Liver (tissue), 3 donors: ENCODE results near the gene LSAMP.

Experiments used
- CTCF ChIP-seq: fragments of 150-350 bp; IDR thresholded peaks from 2 replicates; pipeline ENCODE4 v1.5.1; 2017; ENCODE audit warnings: improper control_type of control experiment, low read depth, low read length; ENCODE audit not compliant: missing input control
- JUND ChIP-seq, 2 donors: IDR thresholded peaks; 2 replicates each; pipeline ENCODE4 v1.6.1; 2016; ENCODE audit warnings: antibody characterized with exemption in 2 of 2
- NR2F2 ChIP-seq: IDR thresholded peaks from 2 replicates; pipeline ENCODE4 v1.6.1; 2016; ENCODE audit warnings: antibody characterized with exemption
- YY1 ChIP-seq: IDR thresholded peaks from 2 replicates; pipeline ENCODE4 v1.6.1; 2016; ENCODE audit warnings: antibody characterized with exemption, mild to moderate bottlenecking
- TF ChIP-seq, protein P1 (sequence below): IDR thresholded peaks from 2 replicates; pipeline ENCODE4 v1.6.1; 2016; ENCODE audit warnings: antibody characterized with exemption
- TF ChIP-seq, protein P2 (sequence below): IDR thresholded peaks from 2 replicates; pipeline ENCODE4 v1.6.1; 2016; ENCODE audit warnings: antibody characterized with exemption, mild to moderate bottlenecking
- donor health status: healthy.
- donor health status: healthy.

GRCh38 chr3:116339441-116340028 is 105.8 kb downstream of the LSAMP start:
- TF ChIP-seq, protein P1, sequence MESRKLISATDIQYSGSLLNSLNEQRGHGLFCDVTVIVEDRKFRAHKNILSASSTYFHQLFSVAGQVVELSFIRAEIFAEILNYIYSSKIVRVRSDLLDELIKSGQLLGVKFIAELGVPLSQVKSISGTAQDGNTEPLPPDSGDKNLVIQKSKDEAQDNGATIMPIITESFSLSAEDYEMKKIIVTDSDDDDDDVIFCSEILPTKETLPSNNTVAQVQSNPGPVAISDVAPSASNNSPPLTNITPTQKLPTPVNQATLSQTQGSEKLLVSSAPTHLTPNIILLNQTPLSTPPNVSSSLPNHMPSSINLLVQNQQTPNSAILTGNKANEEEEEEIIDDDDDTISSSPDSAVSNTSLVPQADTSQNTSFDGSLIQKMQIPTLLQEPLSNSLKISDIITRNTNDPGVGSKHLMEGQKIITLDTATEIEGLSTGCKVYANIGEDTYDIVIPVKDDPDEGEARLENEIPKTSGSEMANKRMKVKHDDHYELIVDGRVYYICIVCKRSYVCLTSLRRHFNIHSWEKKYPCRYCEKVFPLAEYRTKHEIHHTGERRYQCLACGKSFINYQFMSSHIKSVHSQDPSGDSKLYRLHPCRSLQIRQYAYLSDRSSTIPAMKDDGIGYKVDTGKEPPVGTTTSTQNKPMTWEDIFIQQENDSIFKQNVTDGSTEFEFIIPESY, result no peak
- TF ChIP-seq CTCF, result no peak
- TF ChIP-seq YY1, result no peak
- TF ChIP-seq, protein P2, sequence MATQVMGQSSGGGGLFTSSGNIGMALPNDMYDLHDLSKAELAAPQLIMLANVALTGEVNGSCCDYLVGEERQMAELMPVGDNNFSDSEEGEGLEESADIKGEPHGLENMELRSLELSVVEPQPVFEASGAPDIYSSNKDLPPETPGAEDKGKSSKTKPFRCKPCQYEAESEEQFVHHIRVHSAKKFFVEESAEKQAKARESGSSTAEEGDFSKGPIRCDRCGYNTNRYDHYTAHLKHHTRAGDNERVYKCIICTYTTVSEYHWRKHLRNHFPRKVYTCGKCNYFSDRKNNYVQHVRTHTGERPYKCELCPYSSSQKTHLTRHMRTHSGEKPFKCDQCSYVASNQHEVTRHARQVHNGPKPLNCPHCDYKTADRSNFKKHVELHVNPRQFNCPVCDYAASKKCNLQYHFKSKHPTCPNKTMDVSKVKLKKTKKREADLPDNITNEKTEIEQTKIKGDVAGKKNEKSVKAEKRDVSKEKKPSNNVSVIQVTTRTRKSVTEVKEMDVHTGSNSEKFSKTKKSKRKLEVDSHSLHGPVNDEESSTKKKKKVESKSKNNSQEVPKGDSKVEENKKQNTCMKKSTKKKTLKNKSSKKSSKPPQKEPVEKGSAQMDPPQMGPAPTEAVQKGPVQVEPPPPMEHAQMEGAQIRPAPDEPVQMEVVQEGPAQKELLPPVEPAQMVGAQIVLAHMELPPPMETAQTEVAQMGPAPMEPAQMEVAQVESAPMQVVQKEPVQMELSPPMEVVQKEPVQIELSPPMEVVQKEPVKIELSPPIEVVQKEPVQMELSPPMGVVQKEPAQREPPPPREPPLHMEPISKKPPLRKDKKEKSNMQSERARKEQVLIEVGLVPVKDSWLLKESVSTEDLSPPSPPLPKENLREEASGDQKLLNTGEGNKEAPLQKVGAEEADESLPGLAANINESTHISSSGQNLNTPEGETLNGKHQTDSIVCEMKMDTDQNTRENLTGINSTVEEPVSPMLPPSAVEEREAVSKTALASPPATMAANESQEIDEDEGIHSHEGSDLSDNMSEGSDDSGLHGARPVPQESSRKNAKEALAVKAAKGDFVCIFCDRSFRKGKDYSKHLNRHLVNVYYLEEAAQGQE, result no peak
- TF ChIP-seq NR2F2, result no peak
- no peak for TF ChIP-seq JUND (IDR thresholded peaks at IDR 0.05)
